Neural cell (in vitro differentiated cells): ENCODE data around the gene GAS7. TPM values are rescaled to one million over a fixed set of nuclear protein-coding genes. Genes with fewer than 3 reads are reported as not detected.

Source experiments
- H2AFZ ChIP-seq: fragments of 200-600, 300-800 bp; sonication (generic), shearing (Covaris generic); 2 replicates; pipeline ENCODE4 v1.6.0; 2014; ENCODE audit warnings: low read depth, mild to moderate bottlenecking, antibody characterized with exemption, low read length, moderate library complexity
- H3F3A ChIP-seq: fragments of 200-600 bp; shearing (Covaris generic); 2 replicates; pipeline ENCODE4 v1.6.1; 2016; ENCODE audit warnings: mild to moderate bottlenecking, moderate library complexity, mixed read lengths, antibody characterized with exemption, low read length; ENCODE audit not compliant: insufficient read depth, poor library complexity, severe bottlenecking
- H3K27ac ChIP-seq: fragments of 200-600, 300-800 bp; sonication (generic), shearing (Covaris generic); 2 replicates; pipeline ENCODE4 v1.5.1; 2014; ENCODE audit warnings: mild to moderate bottlenecking, low read length, moderate library complexity
- H3K27me3 ChIP-seq: fragments of 300-800, 200-600 bp; sonication (generic), shearing (Covaris generic); 2 replicates; pipeline ENCODE4 v1.6.0; 2014; ENCODE audit warnings: mild to moderate bottlenecking, low read depth, low read length, moderate library complexity; ENCODE audit not compliant: insufficient read depth
- H3K36me3 ChIP-seq: fragments of 300-800, 200-600 bp; sonication (generic), shearing (Covaris generic); 2 replicates; pipeline ENCODE4 v1.5.1; 2014; ENCODE audit warnings: mild to moderate bottlenecking, antibody characterized with exemption, low read length, moderate library complexity; ENCODE audit not compliant: insufficient read depth
- H3K4me2 ChIP-seq: fragments of 300-800, 200-600 bp; sonication (generic), shearing (Covaris generic); 2 replicates; pipeline ENCODE4 v1.6.0; 2014; ENCODE audit warnings: mild to moderate bottlenecking, low read length
- H3K4me3 ChIP-seq: fragments of 300-800, 200-600 bp; sonication (generic), shearing (Covaris generic); 2 replicates; pipeline ENCODE4 v1.5.1; 2014; ENCODE audit warnings: mild to moderate bottlenecking, low read length, moderate library complexity
- H3K79me2 ChIP-seq: fragments of 200-600 bp; shearing (Covaris generic); replicated peaks from 2 replicates; pipeline ENCODE4 v1.6.0; 2014; ENCODE audit warnings: mild to moderate bottlenecking, low read length, moderate library complexity; ENCODE audit not compliant: insufficient read depth
- H3K9ac ChIP-seq: fragments of 300-800, 200-600 bp; sonication (generic), shearing (Covaris generic); 2 replicates; pipeline ENCODE4 v1.6.1; 2016; ENCODE audit warnings: mild to moderate bottlenecking, low read length, mixed read lengths
- H3K9me2 ChIP-seq: fragments of 200-600 bp; shearing (Covaris generic); 2 replicates; pipeline ENCODE4 v1.6.1; 2016; ENCODE audit warnings: mild to moderate bottlenecking, low read length, mixed read lengths; ENCODE audit not compliant: insufficient read depth
- H3K9me3 ChIP-seq: fragments of 200-600, 300-800 bp; sonication (generic), shearing (Covaris generic); 2 replicates; pipeline ENCODE4 v1.6.1; 2016; ENCODE audit warnings: mild to moderate bottlenecking, mixed run types, low read length, moderate library complexity, mixed read lengths
- H4K20me1 ChIP-seq: fragments of 200-600 bp; shearing (Covaris generic); 2 replicates; pipeline ENCODE4 v1.6.1; 2016; ENCODE audit warnings: mild to moderate bottlenecking, mixed run types; ENCODE audit not compliant: insufficient read depth
- CTCF ChIP-seq: fragments of 450-650 bp; IDR thresholded peaks from 2 replicates; pipeline ENCODE4 v1.5.1; 2014; ENCODE audit warnings: antibody characterized with exemption, mild to moderate bottlenecking, moderate library complexity; ENCODE audit not compliant: poor library complexity, severe bottlenecking
- EP300 ChIP-seq: fragments of 450-650 bp; conservative IDR thresholded peaks from 2 replicates; pipeline ENCODE4 v1.6.1; 2014; ENCODE audit warnings: antibody characterized with exemption, mild to moderate bottlenecking, moderate library complexity; ENCODE audit not compliant: poor library complexity, severe bottlenecking
- EZH2 ChIP-seq: fragments of 200-600, 300-800 bp; shearing (Covaris generic), sonication (generic); IDR thresholded peaks from 2 replicates; pipeline ENCODE4 v1.6.1; 2014; ENCODE audit warnings: antibody characterized with exemption, low read length, borderline replicate concordance, mild to moderate bottlenecking; ENCODE audit not compliant: insufficient read depth, poor library complexity, severe bottlenecking
- MXI1 ChIP-seq: fragments of 450-650 bp; conservative IDR thresholded peaks from 2 replicates; pipeline ENCODE4 v1.6.1; 2014; ENCODE audit warnings: antibody characterized with exemption, mild to moderate bottlenecking; ENCODE audit not compliant: poor library complexity, severe bottlenecking
- POLR2AphosphoS5 ChIP-seq: IDR thresholded peaks from 2 replicates; pipeline ENCODE4 v1.6.1; 2012
- RAD21 ChIP-seq: fragments of 450-650 bp; conservative IDR thresholded peaks from 2 replicates; pipeline ENCODE4 v1.6.1; 2014; ENCODE audit warnings: antibody characterized with exemption, mild to moderate bottlenecking, moderate library complexity
- REST ChIP-seq: IDR thresholded peaks from 2 replicates; pipeline ENCODE4 v1.6.1; 2012; ENCODE audit warnings: borderline replicate concordance
- SMC3 ChIP-seq: fragments of 450-650 bp; conservative IDR thresholded peaks from 2 replicates; pipeline ENCODE4 v1.6.1; 2014; ENCODE audit warnings: antibody characterized with exemption, mild to moderate bottlenecking, moderate library complexity; ENCODE audit not compliant: poor library complexity
- TAF1 ChIP-seq: IDR thresholded peaks from 2 replicates; pipeline ENCODE4 v1.6.1; 2012; ENCODE audit warnings: low read depth
- polyA plus RNA-seq: library from polyadenylated mRNA; depleted of rRNA; stranded (reverse); fragments of >200 nt; gene quantifications from 2 replicates; pipeline ENCODE4 v1.2.3, GENCODE V29; 2014

The GAS7 gene
- polyA plus RNA-seq, 1 donor from 2014 or later = 23.6 TPM

GRCh38 chr17:9874722-9875121 is 323.7 kb downstream of the GAS7 start:
- Histone ChIP-seq H3K4me2 (no peak overlapping the region), H3K9me3 (no peaks in the 10 kb centered on the region), H2AFZ (no peak overlapping the region), H3K9ac (no peak overlapping the region), H3K4me3 (no peak overlapping the region), H3K36me3 (no peaks in the 10 kb centered on the region), H3F3A (no peaks in the 10 kb centered on the region), H3K27me3 (no peaks in the 10 kb centered on the region), H3K9me2 (no peaks in the 10 kb centered on the region), H3K79me2 (no peaks in the 10 kb centered on the region), H3K27ac (no peak overlapping the region), H4K20me1 (no peaks in the 10 kb centered on the region)
- TF ChIP-seq MXI1 (no peak), EZH2 (no peak), RAD21 (no peak), TAF1 (no peak), EP300 (no peak), SMC3 (no peak), CTCF (no peak), POLR2AphosphoS5 (no peak), REST (no peak)

- Histone ChIP-seq H4K20me1 (no peaks in the 10 kb centered on the region), H3K36me3 (no peaks in the 10 kb centered on the region), H3K79me2 (no peaks in the 10 kb centered on the region), H3K9ac (no peak overlapping the region), H3K4me3 (no peak overlapping the region), H3K9me2 (no peaks in the 10 kb centered on the region), H3K27me3 (no peaks in the 10 kb centered on the region), H3K27ac (no peak overlapping the region), H3K9me3 (no peaks in the 10 kb centered on the region), H3K4me2 (no peak overlapping the region), H3F3A (no peaks in the 10 kb centered on the region), H2AFZ (no peak overlapping the region)
- no peak for TF ChIP-seq EZH2
- TF ChIP-seq EP300 = no peak
- TF ChIP-seq REST = no peak
These were observed 325.6 kb downstream of the GAS7 start for GRCh38 chr17:9872852-9873251.
